HG03064 (cell line): ENCODE measurements around the gene CDKL1.

ENCODE experiments used
- ATAC-seq: cut with Tn5 transposase; IDR thresholded peaks from one replicate; pipeline ENCODE4 v1.9.1; 2021; ENCODE audit warnings: low read depth; ENCODE audit not compliant: unreplicated experiment

Gene CDKL1

DNA sequence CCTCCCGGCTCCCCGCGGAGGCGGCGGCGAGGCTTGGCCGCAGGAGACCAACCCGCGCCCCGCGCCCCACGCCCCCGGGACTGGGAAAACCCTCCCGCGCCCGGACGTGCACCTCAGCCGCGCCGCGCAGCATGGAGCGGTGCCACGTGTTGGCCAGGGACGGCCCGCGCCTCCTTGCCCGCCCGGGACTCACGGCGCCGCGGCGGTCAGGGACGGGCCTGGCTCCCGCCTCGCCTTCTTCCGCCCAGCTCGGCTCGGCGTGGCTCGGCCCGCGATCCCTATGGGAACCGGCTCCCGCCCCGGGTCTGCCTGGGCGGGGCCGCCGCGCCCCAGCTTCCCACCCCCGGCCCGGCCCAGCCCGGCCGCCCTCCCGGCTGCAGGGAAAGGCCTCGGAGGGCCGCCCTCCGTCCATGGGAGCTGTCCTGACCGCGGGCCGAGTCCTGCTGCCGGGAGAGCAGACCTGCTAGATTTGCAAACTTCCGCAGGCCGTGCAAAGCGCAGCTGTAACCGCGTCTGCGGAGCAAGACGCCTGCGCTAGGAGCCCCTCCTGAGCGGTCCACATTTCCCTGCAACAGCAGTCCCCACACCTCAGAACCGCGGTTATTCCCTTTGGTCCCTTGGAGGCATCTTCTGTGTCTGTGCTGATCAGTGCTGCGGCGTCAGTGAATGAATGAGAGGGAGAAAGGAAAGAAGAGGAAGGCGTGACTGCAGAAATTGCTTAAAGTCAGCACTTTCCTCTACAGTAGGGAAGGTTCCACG is at the start of gene CDKL1:
Gene CDKL1 (minus strand): TSS at position 251 of the 759 bp plus-strand sequence. CDS start 1,013 bp downstream, outside the sequence.
- ATAC-seq, result peak; percentile 54

GRCh38 chr14:50434528-50434927 is 37.8 kb upstream of the CDKL1 start:
- ATAC-seq, result no peak

- no peak for ATAC-seq
Measured at GRCh38 chr14:50432131-50432530, 35.5 kb upstream of the CDKL1 start.

DNA sequence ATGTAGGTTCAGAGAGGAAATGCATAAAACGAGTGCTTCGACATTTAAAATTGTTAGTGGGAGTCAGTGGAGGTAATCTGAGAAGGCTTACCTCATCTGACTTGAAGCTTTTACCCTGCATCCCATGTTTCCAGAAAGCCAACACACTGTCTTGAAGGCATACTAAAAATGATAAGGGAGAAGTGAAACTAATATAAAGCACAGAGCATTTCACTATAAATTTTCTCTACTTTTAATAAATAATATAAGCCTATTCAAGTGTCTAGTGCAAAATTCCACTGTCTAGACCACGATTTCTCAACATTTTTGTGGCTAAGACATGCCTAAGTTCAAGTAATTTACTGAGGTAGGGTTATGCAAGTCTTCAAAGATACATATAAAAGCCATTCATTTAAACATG is 29.1 kb upstream of the CDKL1 start:
- ATAC-seq, result no peak

GRCh38 chr14:50425105-50425504 is 28.4 kb upstream of the CDKL1 start:
- no peak for ATAC-seq

- ATAC-seq, result no peak
Measured at GRCh38 chr14:50423529-50423928, 26.8 kb upstream of the CDKL1 start.

DNA sequence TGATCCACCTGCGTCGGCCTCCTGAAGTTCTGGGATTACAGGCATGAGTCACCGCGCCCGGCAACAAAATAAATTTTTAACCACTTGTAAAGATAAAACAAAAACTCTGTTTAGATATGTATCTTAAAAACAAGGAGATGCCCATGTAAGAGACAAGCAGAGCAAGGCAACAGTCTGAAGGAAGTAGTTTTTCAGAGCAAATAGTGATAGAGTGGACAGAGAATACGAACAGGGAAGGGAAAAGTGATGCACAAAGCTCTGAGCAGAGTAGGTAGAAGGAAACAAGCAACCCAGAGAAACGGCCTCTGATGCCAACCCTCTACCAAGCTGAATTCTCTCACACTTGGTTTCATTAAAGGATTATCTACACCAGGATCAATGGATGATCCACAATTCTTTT is 24.8 kb upstream of the CDKL1 start:
- ATAC-seq, result no peak

DNA sequence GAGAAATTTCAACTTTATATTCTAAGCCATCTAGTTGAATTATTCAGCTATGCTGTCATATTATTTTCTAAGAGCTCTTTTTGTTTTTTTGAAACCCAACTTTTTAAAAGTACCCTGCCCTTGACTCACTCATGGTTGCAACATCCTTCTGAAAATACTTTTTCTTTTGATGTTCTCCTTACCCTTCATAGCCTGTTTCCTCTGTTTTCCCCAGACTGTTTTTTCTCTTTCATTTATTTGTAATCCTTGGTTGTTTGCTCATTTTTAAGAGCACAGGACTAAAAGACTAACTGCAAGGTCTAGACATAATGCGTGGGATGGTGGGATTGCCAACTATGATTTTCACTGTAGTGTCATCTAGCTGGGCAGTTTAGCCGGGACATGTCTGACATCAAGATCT is 21.2 kb upstream of the CDKL1 start:
- no peak for ATAC-seq

DNA sequence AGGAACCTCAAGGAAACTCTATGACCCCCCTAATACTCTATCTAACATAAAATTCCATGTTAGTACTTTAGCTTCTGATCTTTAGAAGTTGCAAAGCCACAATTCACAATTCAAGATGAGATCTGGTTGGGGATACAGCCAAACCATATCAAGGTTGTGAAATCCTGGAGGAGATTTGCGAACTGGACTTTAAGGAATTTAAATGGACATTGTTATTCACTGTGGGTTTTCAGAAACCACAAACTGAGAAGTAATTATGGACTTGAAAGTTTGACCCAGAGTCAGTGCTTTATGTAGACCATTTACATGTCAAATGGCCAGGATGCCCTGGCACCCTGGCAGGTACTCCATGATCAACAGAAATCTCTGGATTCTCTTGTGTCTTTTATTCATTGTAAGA is 14.2 kb upstream of the CDKL1 start:
- no peak for ATAC-seq

DNA sequence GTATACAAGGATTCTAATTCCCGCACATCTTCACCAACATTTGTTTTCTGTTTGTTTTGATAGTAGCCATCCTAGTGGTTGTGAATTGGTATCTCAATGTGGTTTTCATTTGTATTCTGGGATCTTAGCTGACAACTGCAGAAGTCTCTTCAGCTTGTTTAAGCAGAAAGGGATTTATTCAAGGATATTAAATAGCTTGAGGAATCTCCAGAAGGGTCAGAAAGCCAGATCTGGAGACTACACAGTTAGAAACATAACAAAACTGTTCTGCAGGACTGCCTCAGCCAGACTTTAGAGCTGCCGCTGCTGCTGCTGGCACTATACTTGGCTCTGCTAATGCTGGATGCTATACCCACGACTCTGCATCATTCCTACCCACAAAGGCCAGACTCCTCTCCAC is 13.4 kb upstream of the CDKL1 start:
- no peak for ATAC-seq

DNA sequence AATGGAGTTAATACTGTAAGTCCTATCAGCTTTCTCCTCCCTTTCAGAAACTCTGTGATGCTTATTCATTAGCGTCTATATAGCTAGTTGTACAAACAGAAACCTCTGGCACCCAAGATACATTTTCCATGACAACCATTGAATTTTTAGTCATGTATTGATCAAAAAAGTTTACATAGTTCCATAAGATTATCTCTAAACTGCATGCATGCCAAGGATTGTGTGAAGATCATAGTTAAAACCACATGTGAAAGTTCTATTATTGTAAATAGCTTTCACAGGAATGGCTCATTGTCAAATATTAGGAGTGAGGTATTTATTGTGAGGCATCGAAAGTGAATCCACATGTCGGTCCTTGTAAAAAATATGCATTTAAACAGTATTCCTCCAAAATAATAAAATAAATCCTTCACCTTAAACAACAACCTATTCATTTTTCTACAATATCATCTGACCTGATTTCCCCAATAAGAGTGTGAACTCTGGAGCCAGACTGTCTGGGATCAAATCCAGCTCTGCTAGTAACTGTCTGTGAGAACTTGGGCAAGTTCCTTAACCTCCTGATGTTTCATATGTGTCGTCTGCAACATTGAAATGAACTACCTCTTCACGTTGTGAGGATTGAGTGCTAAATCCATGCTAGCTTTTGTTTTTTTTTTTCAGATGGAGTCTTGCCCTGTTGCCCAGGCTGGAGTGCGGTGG is 10.6 kb upstream of the CDKL1 start:
- ATAC-seq, result no peak

- no peak for ATAC-seq
Measured at GRCh38 chr14:50403419-50403818, 6.7 kb upstream of the CDKL1 start.

GRCh38 chr14:50402965-50403364 is 6.3 kb upstream of the CDKL1 start:
- no peak for ATAC-seq

GRCh38 chr14:50400461-50400860 is 3.8 kb upstream of the CDKL1 start:
- no peak for ATAC-seq

DNA sequence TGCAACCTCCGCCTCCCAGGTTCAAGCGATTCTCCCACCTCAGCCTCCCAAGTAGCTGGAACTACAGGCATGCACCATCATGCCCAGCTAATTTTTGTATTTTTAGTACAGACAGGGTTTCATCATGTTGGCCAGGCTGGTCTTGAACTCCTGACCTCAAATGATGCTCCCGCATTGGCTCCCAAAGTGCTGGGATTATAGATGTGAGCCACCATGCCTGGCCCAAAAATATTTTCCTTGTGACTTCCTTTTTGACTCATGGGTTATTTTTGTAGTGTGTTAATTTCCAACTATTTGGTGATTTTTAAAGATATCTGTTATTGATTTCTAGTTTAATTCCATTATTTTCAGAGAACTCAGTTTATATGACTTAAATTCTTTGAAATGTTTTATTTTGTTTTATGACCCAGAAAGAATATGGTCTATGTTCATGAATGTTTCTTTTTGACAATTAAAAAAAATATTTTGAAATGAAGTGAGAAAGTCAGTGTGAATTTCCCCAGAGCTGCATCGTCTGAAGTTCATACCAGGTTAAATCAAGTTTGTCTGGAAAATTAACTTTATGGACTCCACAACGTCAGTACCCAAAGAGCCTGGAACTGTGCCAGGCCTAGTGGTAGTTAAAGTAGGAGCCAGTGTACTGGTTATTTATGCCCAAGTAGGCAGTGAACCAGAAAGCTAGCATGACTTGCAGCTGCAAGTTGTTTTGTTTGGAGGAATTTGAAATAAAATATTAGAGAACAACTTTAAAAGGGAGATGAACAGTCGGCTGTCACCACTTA is 2.8 kb upstream of the CDKL1 start:
- no peak for ATAC-seq

- ATAC-seq, result no peak
Measured at GRCh38 chr14:50398189-50398580, 1.5 kb upstream of the CDKL1 start.

DNA sequence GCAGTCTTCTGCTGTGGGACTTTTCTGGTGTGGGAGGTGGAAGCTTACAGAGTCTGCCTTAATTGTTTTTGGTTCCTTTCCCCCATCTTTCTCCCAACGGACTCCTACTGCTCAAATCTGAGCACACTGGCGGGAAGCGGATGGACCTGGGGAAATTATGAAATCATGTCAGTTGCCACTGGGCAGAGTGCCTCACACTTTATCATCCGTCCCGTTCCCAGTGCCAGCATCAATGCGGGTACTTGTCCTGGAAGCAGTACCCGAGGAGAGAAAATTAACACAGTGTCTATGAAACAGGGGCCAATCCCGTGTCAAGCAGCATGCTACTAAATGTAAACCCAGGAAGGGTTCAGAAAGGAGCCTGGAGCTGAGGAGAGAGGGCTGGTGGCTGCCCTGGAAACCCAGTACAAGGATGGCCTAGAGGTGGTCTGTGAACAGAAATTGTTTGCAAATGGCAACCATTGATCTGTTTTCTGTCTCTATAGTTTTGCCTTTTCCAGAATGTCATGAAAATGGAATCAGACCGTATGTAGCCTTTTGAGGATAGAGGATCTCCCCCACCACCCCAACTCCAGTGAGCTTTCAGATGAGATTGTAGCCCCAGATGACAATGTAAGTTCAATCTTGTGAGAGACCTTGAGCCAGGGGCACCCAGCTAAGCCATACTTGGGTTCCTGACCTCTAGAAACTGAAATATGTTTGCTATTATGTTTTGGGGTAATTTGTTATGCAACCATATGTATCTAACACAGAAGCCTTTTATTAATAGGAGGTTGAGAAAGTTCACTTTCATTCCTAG is 908 bp upstream of the CDKL1 start:
- no peak for ATAC-seq

- no peak for ATAC-seq
Measured at GRCh38 chr14:50395448-50395847, 1.2 kb downstream of the CDKL1 start.

DNA sequence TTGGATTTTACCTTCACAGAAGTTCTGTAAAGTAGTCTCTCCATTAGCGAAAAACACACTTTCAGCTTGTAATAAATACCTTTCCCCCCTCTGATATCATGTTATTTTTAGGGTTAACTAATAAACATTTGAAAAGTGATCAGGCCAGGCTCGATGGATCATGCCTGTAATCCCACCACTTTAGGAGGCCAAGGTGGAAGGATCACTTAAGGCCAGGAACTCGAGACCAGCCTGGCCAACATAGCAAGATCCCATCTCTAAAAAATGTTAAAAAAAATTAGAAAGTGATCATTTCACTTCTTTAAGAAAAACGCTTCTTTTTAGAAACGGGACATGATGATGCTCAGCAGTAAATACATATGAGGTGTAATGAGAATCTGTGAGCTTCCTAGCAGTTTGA is 2.0 kb downstream of the CDKL1 start:
- ATAC-seq, result no peak

DNA sequence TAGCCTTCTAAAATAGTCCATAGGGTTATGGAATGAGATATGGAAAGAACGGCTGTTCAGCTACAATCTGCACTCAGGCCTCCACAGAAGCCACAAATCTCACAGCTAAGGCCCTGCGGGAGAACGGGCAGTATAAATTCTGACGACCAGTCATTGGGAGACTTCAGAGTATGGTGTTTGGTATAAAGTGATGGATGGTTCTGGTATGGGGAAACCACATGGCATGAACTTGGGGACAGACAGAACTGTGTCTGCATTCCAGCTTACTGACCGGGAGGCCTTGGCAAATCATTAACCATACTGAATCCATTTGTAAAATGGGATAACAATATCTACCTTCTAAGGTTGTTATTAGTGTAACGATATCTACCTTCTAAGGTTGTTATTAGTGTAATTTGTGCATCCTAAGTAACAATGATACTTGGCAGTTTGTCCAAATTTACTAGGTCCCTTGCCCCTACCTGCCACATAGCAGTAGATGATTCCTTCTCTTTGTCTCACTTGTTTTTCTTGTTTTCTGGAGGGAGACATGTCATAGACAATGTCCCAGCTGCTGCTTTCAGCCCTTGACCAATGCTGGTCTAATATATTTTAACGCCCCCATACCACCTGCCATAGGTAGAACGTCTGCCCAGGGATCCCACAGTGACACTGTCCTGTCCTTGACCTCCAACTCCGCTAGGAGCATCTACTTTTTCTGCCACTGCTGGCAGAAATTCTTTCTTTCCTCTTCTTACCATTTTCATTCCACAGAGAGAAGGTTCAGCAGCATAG is 6.8 kb downstream of the CDKL1 start:
- ATAC-seq, result no peak
